Natural killer cell (primary cell): ENCODE data around the gene ZNF827. TPM values are rescaled to one million over a fixed set of nuclear protein-coding genes. Genes with fewer than 3 reads are reported as not detected.

ENCODE experiments used
- ATAC-seq, 3 donors: fragments of 150-1000 bp in 2 of 3; fragments of 200-7000 bp in 1 of 3; cut with Tn5 transposase; 1 replicate in 1 of 3; 2 replicates in 2 of 3; pipeline ENCODE4 v1.10.0; 2021; ENCODE audit warnings: mild to moderate bottlenecking in 2 of 3, moderate library complexity in 2 of 3
- DNase-seq, 2 donors: peaks; one replicate each; pipeline versions ENCODE4 v3.0.0 to v3.0.0-alpha.2; 2013 to 2021; ENCODE audit warnings: mixed read lengths in 1 of 2
- H3K27ac ChIP-seq: one replicate; pipeline ENCODE4 v1.5.1; 2013; ENCODE audit warnings: mild to moderate bottlenecking, low read length
- H3K27me3 ChIP-seq: one replicate; pipeline ENCODE4 v1.6.1; 2013; ENCODE audit warnings: low read length; ENCODE audit not compliant: control insufficient read depth, insufficient read depth
- H3K36me3 ChIP-seq: one replicate; pipeline ENCODE4 v1.6.1; 2013; ENCODE audit warnings: low read length; ENCODE audit not compliant: control insufficient read depth, insufficient read depth
- H3K4me1 ChIP-seq: one replicate; pipeline ENCODE4 v1.6.1; 2013; ENCODE audit warnings: low read length; ENCODE audit not compliant: control insufficient read depth, insufficient read depth
- H3K4me3 ChIP-seq: one replicate; pipeline ENCODE4 v1.5.1; 2013; ENCODE audit warnings: low read length
- H3K9me3 ChIP-seq: one replicate; pipeline ENCODE4 v1.6.1; 2013; ENCODE audit warnings: low read length; ENCODE audit not compliant: control insufficient read depth, insufficient read depth
- H3K27ac Mint-ChIP-seq, 2 donors: one replicate each; pipeline ENCODE4 v1.8.0; 2022; ENCODE audit warnings: mild to moderate bottlenecking in 2 of 2, mixed read lengths in 2 of 2, moderate library complexity in 1 of 2
- H3K27me3 Mint-ChIP-seq, 2 donors: one replicate each; pipeline ENCODE4 v1.8.0; 2022; ENCODE audit warnings: low read depth in 2 of 2, mixed read lengths in 2 of 2
- H3K36me3 Mint-ChIP-seq: one replicate; pipeline ENCODE4 v1.8.0; 2022; ENCODE audit warnings: mixed read lengths
- H3K4me1 Mint-ChIP-seq, 2 donors: one replicate each; pipeline ENCODE4 v1.8.0; 2022; ENCODE audit warnings: mixed read lengths in 2 of 2
- H3K4me3 Mint-ChIP-seq: one replicate; pipeline ENCODE4 v1.8.0; 2022; ENCODE audit warnings: mild to moderate bottlenecking, moderate library complexity, mixed read lengths
- H3K9me3 Mint-ChIP-seq, 2 donors: one replicate each; pipeline ENCODE4 v1.8.0; 2022; ENCODE audit warnings: mixed read lengths in 2 of 2
- CTCF ChIP-seq: fragments of 200-600 bp; IDR thresholded peaks from one replicate; pipeline ENCODE4 v1.8.0; 2022; ENCODE audit warnings: antibody characterized with exemption
- WGBS: methylation state at CpG from one replicate; pipeline ENCODE4 v1.1.7; 2013; ENCODE audit warnings: missing lambda C conversion rate; ENCODE audit not compliant: insufficient coverage; 5-methylcytosine and 5-hydroxymethylcytosine counted together
- intact Hi-C: fragments of 100-400 bp; cut with micrococcal nuclease; formaldehyde crosslinking; loops from one replicate; pipeline ENCODE4 v1.14.2; 2022
- total RNA-seq, 4 donors: library from RNA; stranded (reverse); fragments of 120-200 nt in 1 of 4; gene quantifications; one replicate each; pipeline versions ENCODE4 v1.2.3 to v1.2.4, GENCODE V29; 2013 to 2022

The ZNF827 gene
- total RNA-seq, 3 donors from 2014 or later (not counting 1 experiment from before 2014, with no cell fraction given) = 25.8 to 35.5 (median 32.9) TPM

DNA sequence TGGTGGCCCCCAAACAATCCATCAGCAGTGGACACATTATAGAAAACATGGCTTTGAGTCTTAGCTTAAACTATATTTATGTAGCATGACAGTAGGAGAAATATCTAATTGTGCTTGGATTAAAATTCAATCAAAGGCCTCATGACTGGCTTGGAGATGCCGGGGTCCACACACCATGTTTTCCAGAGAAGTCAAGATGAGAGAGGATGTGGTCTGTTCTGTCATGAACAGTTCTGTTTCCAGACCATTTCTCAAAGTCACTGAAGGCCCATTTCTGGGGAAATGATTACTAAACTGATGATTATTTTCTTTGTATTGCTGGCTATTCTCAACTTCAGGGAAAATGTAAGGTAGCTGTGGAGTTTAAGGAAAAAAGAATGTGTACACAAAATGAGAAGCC lies 182.4 kb downstream of the ZNF827 start:
- no peak for TF ChIP-seq CTCF
- Mint-ChIP-seq H3K27ac (no peak overlapping the region), H3K9me3 (no peaks in the 10 kb centered on the region), H3K36me3 (peaks cover 15% of the 10 kb centered on the region), H3K4me3 (no peak overlapping the region), H3K27me3 (peaks cover 2 to 6% of the 10 kb centered on the region in 2 donors), H3K4me1 (no peaks in the 10 kb centered on the region)
- no peaks in the 10 kb centered on the region for H3K9me3 ChIP-seq
- WGBS = 100% methylated on average over 1 of the region's 1 CpG
- H3K27ac ChIP-seq = no peak overlapping the region
- intact Hi-C loops = no loop called here
- DNase-seq = no peak
- ATAC-seq = no peak
- no peaks in the 10 kb centered on the region for H3K27me3 ChIP-seq
- H3K4me1 ChIP-seq = no peaks in the 10 kb centered on the region
- peaks cover 10% of the 10 kb centered on the region for H3K36me3 ChIP-seq
- no peak overlapping the region for H3K4me3 ChIP-seq

DNA sequence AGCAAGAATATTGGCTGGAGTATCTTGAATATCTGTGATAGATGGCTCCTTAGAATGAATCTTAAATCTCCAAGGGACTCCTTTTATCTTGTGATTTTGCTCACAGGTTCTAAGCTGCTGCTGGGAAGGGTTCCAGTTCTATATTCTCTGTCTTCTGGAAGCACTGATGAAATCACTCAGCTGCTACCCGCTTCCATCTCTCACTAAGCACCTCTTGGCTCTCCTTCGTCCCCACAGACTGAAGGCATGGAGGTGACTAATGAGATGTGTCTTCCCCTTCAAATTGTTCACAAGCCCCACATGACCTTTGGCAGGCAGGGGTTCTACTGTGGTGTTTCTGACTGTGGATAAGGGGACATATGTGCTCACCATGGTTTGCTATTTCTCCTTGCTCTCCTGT lies 182.8 kb downstream of the ZNF827 start:
- Histone ChIP-seq H3K4me1 (no peaks in the 10 kb centered on the region), H3K36me3 (peaks cover 5% of the 10 kb centered on the region), H3K27me3 (no peaks in the 10 kb centered on the region), H3K9me3 (no peaks in the 10 kb centered on the region), H3K4me3 (no peak overlapping the region), H3K27ac (no peak overlapping the region)
- Mint-ChIP-seq H3K9me3 (no peaks in the 10 kb centered on the region), H3K36me3 (peaks cover 13% of the 10 kb centered on the region), H3K27me3 (peaks cover 2 to 10% of the 10 kb centered on the region in 2 donors), H3K4me3 (no peak overlapping the region), H3K4me1 (no peaks in the 10 kb centered on the region), H3K27ac (no peak overlapping the region)
- TF ChIP-seq CTCF = no peak
- intact Hi-C loops = no loop called here
- DNase-seq = no peak
- ATAC-seq = no peak
- 90% methylated on average over 2 of the region's 2 CpGs for WGBS

DNA sequence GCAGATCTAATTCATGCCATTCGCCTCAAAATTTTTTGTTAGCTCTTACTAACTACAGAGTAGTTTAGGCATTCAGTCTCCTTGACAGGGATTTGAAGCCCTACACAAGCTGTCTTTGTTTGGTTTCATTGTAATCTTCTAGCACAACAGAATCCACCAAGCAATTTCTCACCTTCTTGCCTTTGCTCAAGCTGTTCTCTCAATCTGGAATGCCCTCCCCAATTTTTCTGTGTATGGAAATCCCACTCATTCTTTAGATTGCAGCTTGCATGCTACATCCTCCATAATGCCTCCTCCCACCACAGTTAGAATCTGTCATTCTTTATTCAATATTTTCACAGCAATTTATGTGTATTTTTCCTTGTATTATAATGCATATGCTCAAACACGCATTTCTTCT lies 195.0 kb downstream of the ZNF827 start:
- no peaks in the 10 kb centered on the region for H3K36me3 Mint-ChIP-seq
- Histone ChIP-seq H3K4me1 (no peaks in the 10 kb centered on the region), H3K27me3 (peaks cover under 1% of the 10 kb centered on the region), H3K9me3 (no peaks in the 10 kb centered on the region), H3K27ac (no peak overlapping the region), H3K4me3 (no peak overlapping the region), H3K36me3 (no peaks in the 10 kb centered on the region)
- DNase-seq = no peak
- H3K4me3 Mint-ChIP-seq = no peak overlapping the region
- peaks cover 30 to 41% of the 10 kb centered on the region in 2 donors for H3K27me3 Mint-ChIP-seq
- TF ChIP-seq CTCF = no peak
- ATAC-seq = no peak
- 94% methylated on average over 1 of the region's 2 CpGs for WGBS
- no peak overlapping the region for H3K27ac Mint-ChIP-seq
- H3K4me1 Mint-ChIP-seq = no peaks in the 10 kb centered on the region
- H3K9me3 Mint-ChIP-seq = no peaks in the 10 kb centered on the region
- intact Hi-C loops = no loop called here

GRCh38 chr4:145740806-145741205 lies 197.8 kb downstream of the ZNF827 start:
- H3K27me3 ChIP-seq = no peaks in the 10 kb centered on the region
- H3K4me3 Mint-ChIP-seq = no peak overlapping the region
- no peak for ATAC-seq

More at GRCh38 chr4:145740806-145741205, 197.8 kb downstream of the ZNF827 start:
- H3K4me1 ChIP-seq = no peaks in the 10 kb centered on the region
- Mint-ChIP-seq H3K27me3 (peaks cover 15 to 19% of the 10 kb centered on the region in 2 donors), H3K27ac (no peak overlapping the region), H3K4me1 (no peaks in the 10 kb centered on the region), H3K36me3 (no peaks in the 10 kb centered on the region), H3K9me3 (no peaks in the 10 kb centered on the region)
- no peak for DNase-seq
- 86% methylated on average over 1 of the region's 2 CpGs for WGBS
- no peak for TF ChIP-seq CTCF
- no peaks in the 10 kb centered on the region for H3K9me3 ChIP-seq
- H3K27ac ChIP-seq = no peak overlapping the region
- no peaks in the 10 kb centered on the region for H3K36me3 ChIP-seq
- no peak overlapping the region for H3K4me3 ChIP-seq
- intact Hi-C loops = no loop called here
